HepG2 (cell line): ENCODE results near the gene DBNDD1. TPM values are rescaled to one million over a fixed set of nuclear protein-coding genes. Genes with fewer than 3 reads are reported as not detected.

Source experiments
- ASH2L ChIP-seq: fragments of 300-600, 200-600 bp; sonication (generic); IDR thresholded peaks from 2 replicates; pipeline ENCODE4 v1.7.0; 2017; ENCODE audit warnings: low read depth, mild to moderate bottlenecking, moderate library complexity, mixed read lengths, low read length; ENCODE audit not compliant: insufficient read length
- KDM5B ChIP-seq: sonication (generic); formaldehyde crosslinking; IDR thresholded peaks from 2 replicates; pipeline ENCODE4 v1.4.0; 2020; ENCODE audit warnings: missing genetic modification reagents, mild to moderate bottlenecking, borderline replicate concordance
- PTBP1 ChIP-seq: fragments of 200-400 bp; formaldehyde crosslinking; IDR thresholded peaks from 2 replicates; pipeline ENCODE4 v1.6.1; 2018; ENCODE audit warnings: low read length, low read depth; ENCODE audit not compliant: poor library complexity, severe bottlenecking
- RFX1 ChIP-seq: fragments of 450-650 bp; IDR thresholded peaks from 2 replicates; pipeline ENCODE4 v1.6.1; 2017
- ZNF12 ChIP-seq: sonication (generic); formaldehyde crosslinking; IDR thresholded peaks from 2 replicates; pipeline ENCODE4 v1.5.0; 2020; ENCODE audit warnings: missing genetic modification reagents
- ZNF674 ChIP-seq: sonication (generic); formaldehyde crosslinking; IDR thresholded peaks from 2 replicates; pipeline ENCODE4 v1.5.0; 2020; ENCODE audit warnings: low read depth, mild to moderate bottlenecking, missing genetic modification reagents
- polyA plus RNA-seq, 8 experiments: library from polyadenylated mRNA; depleted of rRNA in 3 of 8; stranded (reverse) in 7 of 8; unstranded in 1 of 8; fragments of >200 nt; fragmentation: Illumina TruSeq in 4 of 8; extraction: Trizol in 4 of 8; gene quantifications; 2 replicates each; pipeline versions ENCODE4 v1.2.1 to v1.2.3, GENCODE V29; 2011 to 2016; ENCODE audit warnings: low read depth in 4 of 8, missing spikeins in 1 of 8, mixed read lengths in 1 of 8; ENCODE audit not compliant: insufficient read depth in 1 of 8
- total RNA-seq, 5 experiments: library from RNA; depleted of rRNA; stranded (reverse); fragments of >200 nt; fragmentation: Illumina TruSeq; extraction: Trizol; gene quantifications; 2 replicates each; pipeline ENCODE4 v1.2.3, GENCODE V29; 2016; ENCODE audit warnings: low read depth in 1 of 5
- TF ChIP-seq, protein P1 (sequence below): sonication (generic); formaldehyde crosslinking; IDR thresholded peaks from 2 replicates; pipeline ENCODE4 v1.4.0; 2020; ENCODE audit warnings: missing genetic modification reagents
- TF ChIP-seq, protein P2 (sequence below): sonication (generic); formaldehyde crosslinking; IDR thresholded peaks from 2 replicates; pipeline ENCODE4 v1.4.0; 2020; ENCODE audit warnings: low read depth, mild to moderate bottlenecking, missing genetic modification reagents
- TF ChIP-seq, protein P3 (sequence below): IDR thresholded peaks from 2 replicates; pipeline ENCODE4 v1.6.1; 2018; ENCODE audit warnings: missing genetic modification reagents
- TF ChIP-seq, protein P4 (sequence below): sonication (generic); formaldehyde crosslinking; IDR thresholded peaks from 2 replicates; pipeline ENCODE4 v1.5.1; 2020; ENCODE audit warnings: mild to moderate bottlenecking, missing genetic modification reagents, moderate library complexity

Gene DBNDD1
- total and polyA plus RNA-seq, 2 of the 13 experiments (the other 11 are each of a cell fraction or from before 2014, with no cell fraction given) = 17.0 to 40.4 TPM

DNA sequence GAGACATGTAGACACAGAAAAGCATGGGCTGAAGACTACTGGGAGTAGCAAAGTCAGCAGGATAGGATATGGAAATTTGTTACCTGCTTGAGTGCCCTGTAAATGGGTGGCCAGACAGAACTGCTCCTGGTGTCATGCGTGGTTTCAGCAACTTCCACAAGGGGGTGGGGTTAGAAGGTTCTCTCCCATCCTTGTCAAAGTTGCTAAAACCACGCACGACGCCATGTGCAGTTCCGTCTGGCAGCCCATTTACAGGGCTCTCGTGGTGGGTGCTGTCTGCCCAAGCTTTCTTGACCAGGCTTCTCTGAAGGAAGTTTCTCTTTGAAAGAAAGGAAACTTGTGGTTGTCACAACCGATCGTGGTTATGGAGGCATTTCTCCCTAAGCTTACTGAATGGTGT, 6.9 kb upstream of the DBNDD1 start (continued):
- TF ChIP-seq, protein P1, sequence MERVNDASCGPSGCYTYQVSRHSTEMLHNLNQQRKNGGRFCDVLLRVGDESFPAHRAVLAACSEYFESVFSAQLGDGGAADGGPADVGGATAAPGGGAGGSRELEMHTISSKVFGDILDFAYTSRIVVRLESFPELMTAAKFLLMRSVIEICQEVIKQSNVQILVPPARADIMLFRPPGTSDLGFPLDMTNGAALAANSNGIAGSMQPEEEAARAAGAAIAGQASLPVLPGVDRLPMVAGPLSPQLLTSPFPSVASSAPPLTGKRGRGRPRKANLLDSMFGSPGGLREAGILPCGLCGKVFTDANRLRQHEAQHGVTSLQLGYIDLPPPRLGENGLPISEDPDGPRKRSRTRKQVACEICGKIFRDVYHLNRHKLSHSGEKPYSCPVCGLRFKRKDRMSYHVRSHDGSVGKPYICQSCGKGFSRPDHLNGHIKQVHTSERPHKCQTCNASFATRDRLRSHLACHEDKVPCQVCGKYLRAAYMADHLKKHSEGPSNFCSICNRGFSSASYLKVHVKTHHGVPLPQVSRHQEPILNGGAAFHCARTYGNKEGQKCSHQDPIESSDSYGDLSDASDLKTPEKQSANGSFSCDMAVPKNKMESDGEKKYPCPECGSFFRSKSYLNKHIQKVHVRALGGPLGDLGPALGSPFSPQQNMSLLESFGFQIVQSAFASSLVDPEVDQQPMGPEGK (CRISPR knock-in tag) = no peak
- TF ChIP-seq ASH2L (no peak), PTBP1 (no peak), ZNF12 (CRISPR knock-in tag) (no peak), RFX1 (no peak), ZNF674 (CRISPR knock-in tag) (no peak), KDM5B (no peak)
- TF ChIP-seq, protein P2, sequence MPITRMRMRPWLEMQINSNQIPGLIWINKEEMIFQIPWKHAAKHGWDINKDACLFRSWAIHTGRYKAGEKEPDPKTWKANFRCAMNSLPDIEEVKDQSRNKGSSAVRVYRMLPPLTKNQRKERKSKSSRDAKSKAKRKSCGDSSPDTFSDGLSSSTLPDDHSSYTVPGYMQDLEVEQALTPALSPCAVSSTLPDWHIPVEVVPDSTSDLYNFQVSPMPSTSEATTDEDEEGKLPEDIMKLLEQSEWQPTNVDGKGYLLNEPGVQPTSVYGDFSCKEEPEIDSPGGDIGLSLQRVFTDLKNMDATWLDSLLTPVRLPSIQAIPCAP = no peak
- TF ChIP-seq, protein P3, sequence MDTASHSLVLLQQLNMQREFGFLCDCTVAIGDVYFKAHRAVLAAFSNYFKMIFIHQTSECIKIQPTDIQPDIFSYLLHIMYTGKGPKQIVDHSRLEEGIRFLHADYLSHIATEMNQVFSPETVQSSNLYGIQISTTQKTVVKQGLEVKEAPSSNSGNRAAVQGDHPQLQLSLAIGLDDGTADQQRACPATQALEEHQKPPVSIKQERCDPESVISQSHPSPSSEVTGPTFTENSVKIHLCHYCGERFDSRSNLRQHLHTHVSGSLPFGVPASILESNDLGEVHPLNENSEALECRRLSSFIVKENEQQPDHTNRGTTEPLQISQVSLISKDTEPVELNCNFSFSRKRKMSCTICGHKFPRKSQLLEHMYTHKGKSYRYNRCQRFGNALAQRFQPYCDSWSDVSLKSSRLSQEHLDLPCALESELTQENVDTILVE (CRISPR knock-in tag) = no peak
- TF ChIP-seq, protein P4, sequence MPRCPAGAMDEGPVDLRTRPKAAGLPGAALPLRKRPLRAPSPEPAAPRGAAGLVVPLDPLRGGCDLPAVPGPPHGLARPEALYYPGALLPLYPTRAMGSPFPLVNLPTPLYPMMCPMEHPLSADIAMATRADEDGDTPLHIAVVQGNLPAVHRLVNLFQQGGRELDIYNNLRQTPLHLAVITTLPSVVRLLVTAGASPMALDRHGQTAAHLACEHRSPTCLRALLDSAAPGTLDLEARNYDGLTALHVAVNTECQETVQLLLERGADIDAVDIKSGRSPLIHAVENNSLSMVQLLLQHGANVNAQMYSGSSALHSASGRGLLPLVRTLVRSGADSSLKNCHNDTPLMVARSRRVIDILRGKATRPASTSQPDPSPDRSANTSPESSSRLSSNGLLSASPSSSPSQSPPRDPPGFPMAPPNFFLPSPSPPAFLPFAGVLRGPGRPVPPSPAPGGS (CRISPR knock-in tag) = no peak
